HG03571 (cell line): ENCODE data around the gene ZDHHC23.
A peak's percentile ranks its signal among the peaks of the same experiment; 100 is the strongest.

Experiments used
- ATAC-seq: cut with Tn5 transposase; IDR thresholded peaks from one replicate; pipeline ENCODE4 v1.9.1; 2021; ENCODE audit not compliant: unreplicated experiment

Gene ZDHHC23, protein sequence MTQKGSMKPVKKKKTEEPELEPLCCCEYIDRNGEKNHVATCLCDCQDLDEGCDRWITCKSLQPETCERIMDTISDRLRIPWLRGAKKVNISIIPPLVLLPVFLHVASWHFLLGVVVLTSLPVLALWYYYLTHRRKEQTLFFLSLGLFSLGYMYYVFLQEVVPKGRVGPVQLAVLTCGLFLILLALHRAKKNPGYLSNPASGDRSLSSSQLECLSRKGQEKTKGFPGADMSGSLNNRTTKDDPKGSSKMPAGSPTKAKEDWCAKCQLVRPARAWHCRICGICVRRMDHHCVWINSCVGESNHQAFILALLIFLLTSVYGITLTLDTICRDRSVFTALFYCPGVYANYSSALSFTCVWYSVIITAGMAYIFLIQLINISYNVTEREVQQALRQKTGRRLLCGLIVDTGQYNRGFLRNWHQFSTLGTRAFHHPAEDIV

DNA sequence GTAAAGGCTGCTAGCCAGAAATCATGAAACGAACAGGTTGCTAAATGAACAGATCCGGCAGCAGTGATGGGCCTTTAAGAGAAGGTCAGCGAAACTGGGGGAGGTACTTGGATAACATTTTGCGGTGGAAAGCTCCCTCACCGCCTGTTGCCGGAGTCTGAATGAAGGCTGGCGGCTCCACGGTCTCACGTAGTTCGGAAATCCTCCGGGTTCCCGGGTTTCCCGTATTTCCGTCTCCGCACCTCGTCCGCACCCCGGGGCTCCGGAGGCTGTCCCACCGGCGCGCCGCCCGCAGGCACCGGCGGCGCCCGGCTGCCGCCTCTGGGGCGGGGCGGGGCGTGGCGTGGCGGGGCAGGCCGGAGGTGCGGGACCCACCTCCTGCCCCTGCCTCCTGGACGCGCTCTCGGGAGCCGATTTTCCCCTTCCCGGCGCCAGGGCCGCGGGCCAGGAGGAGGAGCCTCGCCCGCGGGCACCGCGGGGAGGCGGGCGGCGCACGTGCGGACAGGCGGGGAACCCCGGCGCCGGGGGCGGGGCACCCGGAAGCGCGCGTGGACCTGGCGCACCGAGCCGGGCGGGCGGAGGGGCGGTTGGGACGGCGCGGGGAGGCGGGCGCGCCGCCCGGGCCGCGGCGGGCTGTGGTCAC, at the start of gene ZDHHC23:
Gene ZDHHC23, plus strand, starts transcription at position 642 of the 643 bp plus-strand sequence. CDS start 790 bp downstream, outside the sequence.
- ATAC-seq, result peak; percentile 80

DNA sequence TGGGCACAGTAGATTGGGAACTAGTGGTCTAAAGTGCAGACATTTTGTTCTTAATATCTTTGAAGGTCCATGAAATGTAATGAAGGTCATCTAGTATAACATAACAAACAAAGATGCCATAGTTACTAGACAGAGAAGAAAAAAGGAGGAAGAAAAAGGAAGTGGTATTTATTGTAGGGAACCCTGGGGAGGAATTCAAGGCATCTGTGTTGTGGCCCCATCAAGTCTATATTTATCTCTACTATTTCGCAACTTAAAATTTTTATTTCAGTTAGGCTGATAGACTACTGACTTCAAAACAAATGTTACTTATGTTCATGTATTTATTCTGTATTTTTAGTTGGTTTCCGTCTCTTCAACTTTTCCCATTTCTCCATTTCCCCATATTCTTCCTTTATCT, 48.9 kb upstream of the ZDHHC23 start:
- no peak for ATAC-seq

DNA sequence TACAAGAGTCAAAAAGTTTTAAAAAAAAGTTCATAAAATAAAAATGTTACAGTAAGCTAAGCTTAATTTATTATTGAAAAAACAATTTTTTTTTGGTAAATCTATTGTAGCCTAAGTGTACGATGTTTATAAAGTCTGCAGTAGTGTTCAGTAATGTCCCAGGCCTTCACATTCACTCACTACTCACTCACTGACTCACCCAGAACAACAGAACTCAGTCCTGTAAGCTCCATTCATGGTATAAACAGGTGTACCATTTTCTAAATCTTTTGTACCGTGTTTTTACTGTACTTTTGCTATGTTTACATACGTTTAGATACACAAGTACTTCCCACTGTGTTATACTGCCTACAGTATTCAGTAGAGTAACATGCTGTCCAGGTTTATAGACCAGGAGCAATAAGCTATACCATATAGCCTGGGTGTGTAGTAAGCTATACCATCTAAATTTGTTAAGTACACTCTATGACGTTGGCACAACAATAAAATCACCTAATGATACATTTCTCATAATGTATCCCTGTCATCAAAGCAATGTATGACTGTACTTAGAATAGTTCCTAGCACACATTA, 41.2 kb upstream of the ZDHHC23 start:
- ATAC-seq, result no peak

DNA sequence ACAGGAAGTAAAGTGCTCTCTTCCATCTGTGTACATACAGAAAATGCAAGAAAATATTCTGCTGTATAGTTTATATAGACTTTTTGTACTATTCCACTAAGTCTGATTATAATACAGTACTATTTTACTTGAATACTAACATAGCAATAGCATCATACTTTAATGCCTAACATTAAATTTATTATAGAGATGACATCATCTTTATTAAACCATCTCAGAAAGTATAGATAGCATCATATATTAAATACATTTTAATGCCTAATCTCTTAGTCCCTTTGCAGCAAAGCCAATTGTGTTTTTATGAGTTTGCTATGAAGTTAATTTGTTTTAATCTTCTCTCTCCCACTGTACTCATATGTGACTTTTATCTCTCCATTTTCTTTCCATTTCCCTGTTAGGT, 39.7 kb upstream of the ZDHHC23 start:
- no peak for ATAC-seq

DNA sequence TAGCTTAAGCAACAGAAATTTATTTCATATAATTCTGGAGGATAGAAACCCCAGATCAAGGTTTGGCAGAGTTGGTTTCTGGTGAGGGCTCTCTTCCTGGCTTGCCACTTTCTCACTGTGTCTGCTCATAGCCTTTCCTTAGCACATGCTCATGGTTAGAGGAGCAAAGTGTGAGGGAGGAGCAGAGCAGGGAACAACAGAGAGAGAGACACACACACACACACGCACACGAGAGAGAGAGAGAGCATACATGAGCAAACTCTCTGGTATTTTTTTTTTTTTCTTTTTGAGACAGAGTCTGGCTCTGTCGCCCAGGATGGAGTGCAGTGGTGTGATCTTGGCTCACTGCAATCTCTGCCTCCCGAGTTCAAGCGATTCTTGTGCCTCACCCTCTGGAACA, 36.8 kb upstream of the ZDHHC23 start:
- ATAC-seq, result no peak

DNA sequence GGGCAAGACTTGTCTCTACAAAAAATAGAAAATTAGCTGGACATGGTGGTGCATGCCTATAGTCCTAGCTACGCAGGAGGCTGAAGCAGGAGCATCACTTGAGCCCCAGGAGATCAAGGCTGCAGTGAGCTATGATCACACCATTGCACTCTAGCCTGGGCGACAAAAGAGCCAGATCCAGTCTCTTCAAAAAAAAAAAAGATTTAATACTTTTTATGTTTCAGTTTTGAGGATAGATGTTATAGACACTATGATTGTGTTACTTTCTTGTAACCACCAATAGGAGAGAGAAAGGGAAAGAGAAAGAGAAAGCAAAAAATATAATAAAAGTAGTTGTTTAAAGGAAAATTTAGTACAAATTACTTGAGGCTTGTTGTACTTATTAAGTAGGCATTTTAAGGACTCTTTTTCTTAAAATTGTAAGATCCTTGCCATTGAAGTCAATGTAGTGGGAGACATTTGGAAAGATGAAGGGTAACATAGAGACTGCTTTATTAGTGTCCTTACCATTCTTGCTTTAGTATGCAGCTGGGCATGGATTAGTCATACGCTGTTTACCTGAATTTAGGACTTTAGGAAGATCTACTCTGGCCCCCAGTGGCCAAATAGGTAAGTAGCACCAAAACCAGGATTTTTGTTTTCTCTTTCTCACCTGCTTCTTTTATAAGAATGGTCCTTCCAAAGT, 35.1 kb upstream of the ZDHHC23 start:
- ATAC-seq, result peak; percentile 93

DNA sequence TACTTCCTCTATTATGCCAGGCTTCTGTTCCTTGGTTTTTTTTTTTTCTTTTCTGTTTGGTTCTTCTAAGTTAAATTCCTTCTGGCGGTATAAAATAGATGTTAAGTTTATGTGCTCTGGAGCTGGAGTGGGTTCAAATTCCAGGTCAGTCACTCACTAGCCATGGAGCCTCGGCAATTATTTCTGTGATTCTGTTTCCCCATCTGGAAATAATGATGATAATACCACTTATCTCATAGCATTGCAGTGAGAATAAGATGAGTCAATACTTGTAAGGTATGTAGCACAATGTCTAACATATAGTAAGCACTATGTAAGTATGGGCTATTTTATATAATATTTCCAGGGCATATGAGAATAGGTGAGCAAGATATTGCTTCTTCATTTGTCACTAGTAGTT, 33.2 kb upstream of the ZDHHC23 start:
- no peak for ATAC-seq

DNA sequence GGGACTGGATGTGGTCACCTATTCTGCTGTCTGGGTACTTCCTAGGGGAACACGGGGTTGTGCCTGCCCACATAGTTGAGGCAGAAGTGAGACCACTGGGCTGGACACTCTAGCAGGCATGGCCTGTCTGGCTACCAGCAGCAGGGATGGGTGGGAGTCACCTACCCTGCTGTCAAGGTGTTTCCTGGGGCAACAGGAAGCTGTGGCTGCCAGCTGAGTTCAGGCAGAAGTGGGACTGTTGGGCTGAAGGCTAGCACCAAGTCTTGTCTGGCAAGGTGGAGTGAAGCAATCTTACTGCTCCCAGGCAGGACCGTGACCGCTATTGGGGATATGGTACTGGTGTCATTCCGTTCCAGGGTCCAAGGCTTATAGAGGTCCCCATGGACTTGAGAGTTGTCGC, 20.3 kb upstream of the ZDHHC23 start:
- no peak for ATAC-seq

DNA sequence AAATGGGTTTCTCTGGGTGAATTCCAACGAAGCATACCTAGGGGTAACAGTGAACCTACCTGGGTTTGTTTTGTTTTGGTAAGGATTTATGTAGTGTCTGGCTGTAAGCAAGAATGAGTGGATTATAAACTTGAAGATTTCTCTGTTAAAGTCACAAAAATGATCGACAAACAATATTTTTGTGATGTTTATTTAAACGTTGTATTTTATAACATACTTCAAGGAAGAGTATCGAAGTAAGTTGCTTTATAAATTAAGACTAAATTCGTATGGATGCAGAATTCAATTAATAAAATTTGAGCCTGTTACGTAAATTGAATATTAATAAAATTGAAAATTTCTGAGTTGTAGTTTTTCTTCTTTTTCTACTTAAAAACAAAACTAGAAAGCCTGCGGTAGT, 982 bp upstream of the ZDHHC23 start:
- no peak for ATAC-seq

DNA sequence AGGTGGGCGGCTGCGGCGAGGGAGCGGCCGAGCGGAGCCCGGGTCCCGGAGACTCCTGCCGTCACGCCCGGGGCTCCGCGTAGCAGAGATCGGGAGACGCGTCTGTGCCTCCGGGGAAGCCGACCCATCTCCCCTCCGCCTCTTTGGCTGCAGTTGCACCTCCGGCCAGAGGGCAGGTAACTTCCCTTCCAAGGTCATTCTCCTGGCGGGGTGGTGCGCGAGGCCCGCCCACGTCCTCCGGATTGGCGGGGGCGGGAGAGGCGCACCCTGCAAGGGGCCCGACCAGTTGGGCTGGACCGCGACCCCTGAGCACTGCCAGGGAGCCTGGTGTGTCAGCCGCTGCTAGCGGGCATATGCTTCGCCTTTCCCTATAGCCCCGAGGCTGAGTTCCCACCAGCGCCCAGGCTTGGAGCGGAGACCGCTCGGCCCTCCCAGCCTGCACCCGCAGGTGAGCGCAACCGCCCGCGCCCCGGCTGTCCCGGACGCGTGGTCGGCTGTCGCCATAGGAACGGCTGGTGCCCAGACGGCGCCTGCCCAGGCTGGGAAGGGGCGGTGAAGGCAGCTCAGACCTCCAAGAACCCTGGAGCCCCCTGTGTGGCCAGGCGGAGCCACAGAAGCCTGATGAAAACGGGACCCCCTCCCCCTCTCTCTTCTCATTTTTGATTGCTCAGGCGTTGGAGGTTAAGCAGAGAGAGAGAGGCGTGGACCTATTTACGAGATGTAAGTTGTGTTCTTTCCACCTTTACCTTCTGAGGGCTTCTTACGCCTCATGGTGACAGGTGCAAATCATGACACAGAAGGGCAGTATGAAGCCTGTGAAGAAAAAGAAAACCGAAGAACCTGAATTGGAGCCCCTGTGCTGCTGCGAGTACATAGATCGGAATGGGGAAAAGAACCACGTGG, 453 bp downstream of the ZDHHC23 start:
- ATAC-seq, result peak; percentile 43

DNA sequence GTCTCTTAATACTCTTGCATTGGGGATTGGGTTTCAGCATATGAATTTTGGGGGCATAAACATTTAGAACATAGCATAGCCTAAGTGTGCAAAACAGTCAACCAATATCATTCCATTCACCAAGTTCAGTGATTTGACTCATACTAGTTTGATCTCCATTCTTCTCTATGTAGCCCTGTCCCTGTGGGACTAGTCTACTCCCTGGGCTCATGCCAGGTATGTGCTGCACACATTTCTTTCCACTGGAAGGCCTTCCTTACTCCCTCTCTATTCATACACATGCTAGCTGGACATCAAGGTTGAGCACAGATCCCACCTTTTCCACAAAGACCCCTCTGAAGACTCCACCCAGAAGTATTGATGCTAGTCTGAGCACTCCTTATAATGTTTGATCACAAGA, 5.1 kb downstream of the ZDHHC23 start:
- no peak for ATAC-seq

DNA sequence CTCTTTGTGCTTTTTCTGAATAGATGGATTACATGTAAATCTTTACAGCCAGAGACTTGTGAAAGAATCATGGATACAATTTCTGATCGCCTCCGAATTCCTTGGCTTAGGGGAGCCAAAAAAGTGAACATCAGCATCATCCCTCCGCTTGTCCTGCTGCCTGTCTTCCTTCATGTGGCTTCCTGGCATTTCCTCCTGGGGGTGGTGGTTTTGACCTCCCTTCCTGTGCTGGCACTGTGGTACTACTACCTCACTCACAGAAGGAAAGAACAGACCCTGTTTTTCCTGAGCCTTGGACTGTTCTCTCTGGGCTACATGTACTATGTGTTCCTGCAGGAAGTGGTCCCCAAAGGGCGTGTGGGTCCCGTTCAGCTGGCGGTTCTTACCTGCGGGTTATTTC, 5.9 kb downstream of the ZDHHC23 start:
- no peak for ATAC-seq

DNA sequence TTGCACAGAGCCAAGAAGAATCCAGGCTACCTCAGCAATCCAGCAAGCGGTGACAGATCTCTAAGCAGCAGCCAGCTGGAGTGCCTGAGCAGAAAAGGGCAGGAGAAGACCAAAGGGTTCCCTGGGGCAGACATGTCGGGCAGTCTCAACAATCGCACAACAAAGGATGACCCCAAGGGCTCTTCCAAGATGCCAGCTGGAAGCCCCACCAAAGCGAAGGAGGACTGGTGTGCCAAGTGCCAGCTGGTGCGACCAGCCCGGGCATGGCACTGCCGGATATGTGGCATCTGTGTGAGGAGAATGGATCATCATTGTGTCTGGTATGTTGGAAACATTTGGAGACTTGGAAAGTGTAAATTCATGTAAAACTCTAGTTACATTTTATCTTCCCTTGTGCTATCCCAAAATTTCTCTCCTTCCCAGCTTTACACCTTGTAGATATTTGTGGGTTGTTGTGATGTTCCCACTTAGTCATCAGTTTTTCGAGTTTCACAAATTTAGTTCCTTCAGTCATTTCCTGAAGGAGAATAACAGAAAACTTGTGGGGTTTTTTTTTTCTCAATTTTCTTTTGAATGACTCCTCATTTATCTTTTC, 6.4 kb downstream of the ZDHHC23 start:
- ATAC-seq, result no peak

DNA sequence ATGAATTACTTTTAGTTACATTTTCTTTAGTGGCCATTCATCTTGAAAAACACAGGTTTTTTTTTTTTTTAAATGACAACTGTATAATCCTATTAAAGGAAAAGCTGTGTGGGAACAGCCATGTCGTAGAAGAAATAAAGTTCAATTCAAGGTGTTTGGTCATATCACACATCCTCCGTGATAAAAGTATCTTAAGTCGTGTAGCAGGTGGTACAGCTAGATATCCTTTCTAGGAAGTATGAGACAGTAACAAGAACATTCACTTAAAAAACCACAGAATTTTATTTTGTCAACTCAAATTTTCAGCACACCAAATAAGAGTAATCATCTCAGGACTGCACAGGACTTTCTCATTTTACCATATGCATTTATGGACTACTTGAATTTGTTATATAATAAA, 16.1 kb downstream of the ZDHHC23 start:
- ATAC-seq, result no peak

DNA sequence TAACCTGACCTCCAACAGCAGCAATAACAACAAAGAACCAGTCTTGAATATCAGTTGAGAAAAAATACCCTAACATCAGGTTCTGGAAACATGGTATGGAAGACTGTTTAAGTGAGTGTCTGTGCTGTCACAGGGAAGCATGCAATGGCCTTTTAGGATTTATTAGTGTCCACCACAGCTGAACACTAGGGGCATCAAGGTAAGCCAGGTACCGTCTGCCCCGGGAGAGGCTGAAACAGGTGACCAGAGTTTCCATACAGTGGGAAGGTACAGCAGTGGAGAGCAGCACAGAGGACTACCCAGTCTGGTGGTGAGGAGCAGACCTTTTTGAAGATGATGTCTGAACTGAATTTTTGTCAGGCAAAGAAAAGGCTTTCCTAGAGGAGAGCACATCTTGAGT, 18.4 kb downstream of the ZDHHC23 start:
- ATAC-seq, result no peak

DNA sequence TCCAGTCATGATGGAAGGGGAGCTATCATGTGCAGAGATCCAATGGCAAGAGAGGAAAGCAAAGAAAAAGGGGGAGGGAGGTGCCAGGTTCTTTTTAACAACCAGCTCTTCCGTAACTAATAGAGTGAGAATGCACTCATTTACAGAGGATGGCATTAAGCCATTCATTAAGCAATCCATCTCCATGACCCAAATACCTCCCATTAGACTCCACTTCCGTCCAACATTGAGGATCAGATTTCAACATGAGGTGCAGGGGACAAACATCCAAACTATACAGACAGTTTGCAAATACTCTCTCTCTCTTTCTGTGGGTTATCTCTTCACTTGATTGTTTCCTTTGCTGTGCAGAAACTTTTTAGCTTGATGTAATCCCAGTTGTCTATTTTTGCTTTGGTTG, 21.2 kb downstream of the ZDHHC23 start:
- ATAC-seq, result no peak

DNA sequence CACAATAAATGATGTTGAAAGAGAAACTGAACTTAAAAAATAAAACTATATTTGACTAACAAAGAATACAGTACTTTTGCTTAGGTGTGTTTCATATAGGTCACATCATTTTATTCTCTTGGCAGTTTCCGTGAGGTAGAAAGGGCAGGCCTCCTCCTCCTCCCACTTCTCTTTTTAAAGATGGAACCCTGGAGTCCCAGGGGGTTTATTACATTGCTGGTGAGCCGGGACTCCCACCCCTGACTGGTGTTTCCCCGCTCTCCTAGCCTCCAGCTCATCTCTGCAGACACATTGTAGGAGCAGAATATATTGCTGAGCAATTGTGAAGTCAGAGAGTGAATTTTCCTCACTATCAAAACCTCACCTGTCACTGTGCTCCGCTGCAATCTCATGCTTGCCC, 30.0 kb downstream of the ZDHHC23 start:
- no peak for ATAC-seq

DNA sequence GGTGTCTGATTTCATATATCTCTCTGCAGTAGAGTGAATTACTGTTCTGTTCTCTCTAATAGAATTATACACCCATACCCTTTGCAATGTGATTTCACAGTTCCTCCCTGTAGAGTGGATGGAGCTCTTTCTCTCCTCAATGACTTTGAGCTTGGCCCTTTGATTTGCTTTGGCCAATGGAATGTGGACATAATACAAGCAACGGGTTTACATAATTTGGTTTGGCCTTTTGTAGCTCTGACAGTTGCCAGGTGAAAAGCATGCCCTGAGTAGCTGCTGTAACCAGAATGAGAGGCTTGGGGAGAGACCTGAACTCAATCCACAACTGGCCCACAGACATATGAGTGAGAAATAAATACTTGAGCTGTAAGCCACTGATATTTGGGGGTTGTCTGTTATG, 32.1 kb downstream of the ZDHHC23 start:
- no peak for ATAC-seq

DNA sequence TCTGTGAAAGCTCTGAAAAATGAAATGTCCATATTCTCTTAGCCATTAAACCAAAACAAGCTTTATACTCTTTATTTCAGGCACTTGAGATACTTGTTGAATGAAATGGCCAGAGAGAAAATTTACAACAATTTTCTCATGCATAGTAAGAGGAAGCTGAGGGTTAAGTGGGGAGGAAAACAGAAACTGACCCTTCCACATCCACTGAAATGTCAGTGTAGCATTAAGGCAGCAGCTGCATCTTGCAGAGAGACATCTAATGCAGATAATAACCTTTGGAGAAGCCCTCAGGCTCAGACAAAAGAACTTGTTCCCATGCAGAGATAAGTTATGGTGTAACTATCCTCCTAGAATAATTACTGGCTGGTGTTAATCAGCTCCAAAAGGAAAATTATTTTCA, 34.0 kb downstream of the ZDHHC23 start:
- ATAC-seq, result no peak

DNA sequence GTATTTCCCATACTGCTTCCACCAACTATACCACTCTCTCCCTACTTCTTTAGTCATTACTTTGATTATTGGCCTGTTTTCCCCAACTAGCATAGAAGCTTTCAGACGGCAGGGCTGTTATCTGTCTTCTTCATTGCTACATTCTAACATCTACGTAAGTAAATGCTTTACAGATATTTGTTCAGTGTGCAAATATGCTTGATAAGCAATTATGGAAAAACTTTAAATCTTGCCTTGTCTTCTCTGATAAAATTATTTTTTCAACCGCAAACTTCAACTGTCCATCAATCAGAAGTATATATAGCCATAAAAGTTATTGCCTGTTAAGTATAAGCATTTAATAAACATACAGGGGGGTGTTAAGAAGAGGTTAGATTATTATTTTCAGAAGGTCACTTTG, 35.7 kb downstream of the ZDHHC23 start:
- ATAC-seq, result no peak
